ENCODE data around the gene C1QTNF8. TPM values are rescaled to one million over a fixed set of nuclear protein-coding genes. Genes with fewer than 3 reads are reported as not detected.

Gene C1QTNF8
- total and polyA plus RNA-seq, 2 of the 13 experiments (the other 11 are each of a cell fraction or from before 2014, with no cell fraction given), result 0.09 TPM; not detected in 1

GRCh38 chr16:1130382-1130781, 34.3 kb upstream of the C1QTNF8 start:
- Histone ChIP-seq H3K36me3 (replicated peaks in 1 of 2; ENCODE audit: control insufficient read depth in 1 of 2, insufficient read depth in 2 of 2, low read length in 2 of 2) (no peaks in the 10 kb centered on the region), H3K9me3 (ENCODE audit: low read length) (no peaks in the 10 kb centered on the region), H3K4me3 (replicated peaks in 1 of 3; ENCODE audit: insufficient read depth in 1 of 3, low read depth in 2 of 3, low read length in 3 of 3) (no peak overlapping the region), H3K79me2 (ENCODE audit: insufficient read depth, low read length) (no peaks in the 10 kb centered on the region), H3K4me1 (ENCODE audit: insufficient read depth, low read length) (no peaks in the 10 kb centered on the region), H4K20me1 (ENCODE audit: insufficient read depth, low read length) (no peaks in the 10 kb centered on the region), H3K27ac (ENCODE audit: extremely low read length, insufficient read depth, low read length) (no peak overlapping the region), H2AFZ (ENCODE audit: low read length) (no peak overlapping the region), H3K9ac (ENCODE audit: insufficient read depth, low read depth, low read length) (no peak overlapping the region), H3K4me2 (ENCODE audit: low read depth, low read length) (no peak overlapping the region), H3K27me3 (ENCODE audit: control insufficient read depth in 1 of 2, insufficient read depth in 2 of 2, low read length in 2 of 2) (peaks cover 15 to 61% of the 10 kb centered on the region in 2 experiments; a peak in 4 of 5 replicates)
- no peak for FAIRE-seq
- in situ Hi-C loops (cut with HindIII; ENCODE audit: extremely low pct_ligation_motif_present, low pct_unique_long_range_greater_than_20kb), result no loop called here
- BruUV-seq (replicated peaks), result no TSS peak
- POLR2A ChIA-PET, result no interaction called here
- ATAC-seq, result no peak
- intact Hi-C loops (cut with micrococcal nuclease; ENCODE audit: unreplicated experiment), result no loop called here
- no peak for TF ChIP-seq ARHGAP35 (CRISPR knock-in tag; IDR thresholded peaks at IDR 0.05; ENCODE audit: borderline replicate concordance)
- TF ChIP-seq ZNF276 (CRISPR knock-in tag; IDR thresholded peaks at IDR 0.05; ENCODE audit: low read depth), result no peak
- TF ChIP-seq TBX2 (CRISPR knock-in tag; IDR thresholded peaks at IDR 0.05; ENCODE audit: borderline replicate concordance), result no peak
- no peak for TF ChIP-seq TCF7L2 (IDR thresholded peaks at IDR 0.05; ENCODE audit: low read depth, low read length)
- TF ChIP-seq PRPF4 (IDR thresholded peaks at IDR 0.05; ENCODE audit: low read depth, low read length, poor library complexity, severe bottlenecking), result no peak
- TF ChIP-seq FLYWCH1 (CRISPR knock-in tag; IDR thresholded peaks at IDR 0.05), result no peak
- TF ChIP-seq RBM22 (optimal IDR thresholded peaks at IDR 0.05; ENCODE audit: low read length), result no peak
- no peak for TF ChIP-seq ZNF354B (CRISPR knock-in tag; IDR thresholded peaks at IDR 0.05)
- TF ChIP-seq SIN3B (IDR thresholded peaks at IDR 0.05; ENCODE audit: low read length), result no peak
- no peak for TF ChIP-seq ZNF839 (CRISPR knock-in tag; IDR thresholded peaks at IDR 0.05; ENCODE audit: borderline replicate concordance)
- TF ChIP-seq FOXO4 (CRISPR knock-in tag; conservative IDR thresholded peaks at IDR 0.05), result no peak
- TF ChIP-seq ATF5 (CRISPR knock-in tag; IDR thresholded peaks at IDR 0.05; ENCODE audit: low read depth), result no peak
- DNase-seq (ENCODE audit: low spot score), result no peak
- 49% methylated on average over 6 of the region's 8 CpGs for WGBS (ENCODE audit: low lambda C conversion rate)
- CTCF ChIA-PET (ENCODE audit: low intra/inter-chr PET ratio, low total read pairs), result no interaction called here
